ENCODE measurements around the gene MAP3K20.

MAP3K20 gene

DNA sequence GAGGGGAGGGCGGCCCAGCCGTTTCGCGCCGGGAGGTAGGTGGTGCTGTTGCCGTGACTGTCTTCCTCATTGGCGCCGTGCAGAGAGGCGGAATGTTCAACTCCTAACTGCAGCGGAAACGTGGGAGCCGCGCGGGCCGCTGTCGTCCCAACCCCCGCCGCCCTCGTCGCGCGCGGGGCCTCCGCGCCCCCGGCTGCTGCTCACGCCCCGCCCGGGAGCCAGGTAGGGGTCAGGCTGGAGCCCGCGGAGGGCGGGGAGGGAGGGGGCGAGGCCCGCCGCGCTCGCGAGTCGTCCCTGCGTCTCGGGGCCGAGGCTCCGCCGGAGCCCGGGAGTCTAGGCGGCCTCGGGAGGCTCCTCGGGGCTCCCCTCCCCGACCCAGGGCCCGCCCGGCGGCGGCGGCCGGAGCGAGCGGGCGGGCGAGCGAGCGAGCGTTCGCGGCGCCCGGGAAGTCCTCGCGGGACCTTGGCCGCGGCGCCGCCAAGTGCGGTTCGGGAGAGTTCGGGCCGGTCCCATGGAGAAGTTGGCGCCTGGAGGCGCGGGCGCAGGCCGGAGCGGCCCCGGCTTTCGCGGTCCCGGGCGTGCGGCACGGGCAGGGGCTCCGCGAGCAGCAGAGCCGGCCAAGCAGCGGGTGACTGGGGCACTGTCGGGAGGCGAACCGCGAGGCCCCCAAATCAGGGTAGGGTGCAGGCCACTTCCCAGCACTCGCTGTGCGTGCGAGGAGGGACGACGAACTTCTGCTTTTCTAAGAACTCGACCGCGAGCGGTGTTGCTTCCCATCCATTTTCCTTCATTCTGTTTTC, at the start of gene MAP3K20:
MAP3K20 (plus strand) TSS at position 66 of the 800 bp plus-strand sequence. CDS start 15,186 bp downstream, outside the sequence.
- Histone ChIP-seq H3K27me3 (peaks cover 43% of the 10 kb centered on the region), H3K4me1 (ENCODE audit: control insufficient read depth in 1 of 2, insufficient read depth in 1 of 2, low read depth in 1 of 2, low read length in 1 of 2) (peaks cover 13 to 17% of the 10 kb centered on the region in 2 experiments), H3K36me3 (no peaks in the 10 kb centered on the region), H3K4me3 (ENCODE audit: low read depth in 1 of 2, low read length in 1 of 2) (peak within 1 kb of the TSS; percentile 72 to 89), H3K27ac (peak within 1 kb of the TSS; percentile 18), H3K9me3 (no peaks in the 10 kb centered on the region)
- TF ChIP-seq, protein P1, sequence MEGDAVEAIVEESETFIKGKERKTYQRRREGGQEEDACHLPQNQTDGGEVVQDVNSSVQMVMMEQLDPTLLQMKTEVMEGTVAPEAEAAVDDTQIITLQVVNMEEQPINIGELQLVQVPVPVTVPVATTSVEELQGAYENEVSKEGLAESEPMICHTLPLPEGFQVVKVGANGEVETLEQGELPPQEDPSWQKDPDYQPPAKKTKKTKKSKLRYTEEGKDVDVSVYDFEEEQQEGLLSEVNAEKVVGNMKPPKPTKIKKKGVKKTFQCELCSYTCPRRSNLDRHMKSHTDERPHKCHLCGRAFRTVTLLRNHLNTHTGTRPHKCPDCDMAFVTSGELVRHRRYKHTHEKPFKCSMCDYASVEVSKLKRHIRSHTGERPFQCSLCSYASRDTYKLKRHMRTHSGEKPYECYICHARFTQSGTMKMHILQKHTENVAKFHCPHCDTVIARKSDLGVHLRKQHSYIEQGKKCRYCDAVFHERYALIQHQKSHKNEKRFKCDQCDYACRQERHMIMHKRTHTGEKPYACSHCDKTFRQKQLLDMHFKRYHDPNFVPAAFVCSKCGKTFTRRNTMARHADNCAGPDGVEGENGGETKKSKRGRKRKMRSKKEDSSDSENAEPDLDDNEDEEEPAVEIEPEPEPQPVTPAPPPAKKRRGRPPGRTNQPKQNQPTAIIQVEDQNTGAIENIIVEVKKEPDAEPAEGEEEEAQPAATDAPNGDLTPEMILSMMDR (IDR thresholded peaks at IDR 0.05), result peak; percentile 40

DNA sequence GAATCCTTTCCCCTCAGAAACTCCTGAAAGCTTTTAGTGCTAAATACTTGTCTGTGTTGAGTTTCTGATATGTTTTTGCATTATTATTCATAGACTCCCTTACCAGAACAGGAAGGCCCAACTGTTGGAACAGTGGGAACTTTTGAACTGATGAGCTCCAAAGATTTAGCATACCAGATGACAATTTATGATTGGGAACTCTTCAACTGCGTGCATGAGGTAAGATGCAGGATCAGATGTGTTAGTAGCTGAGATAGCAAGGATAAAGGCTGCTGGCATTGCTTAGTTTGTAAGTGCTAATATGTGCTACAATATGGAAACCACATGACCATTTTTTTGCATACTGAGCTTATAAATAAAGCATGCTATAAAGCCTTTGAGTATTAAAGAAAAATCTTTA, 49.2 kb upstream of the MAP3K20 start:
- Histone ChIP-seq H3K4me3 (ENCODE audit: low read depth in 1 of 2, low read length in 1 of 2) (no peak overlapping the region), H3K27me3 (peaks cover 4% of the 10 kb centered on the region), H3K4me1 (ENCODE audit: control insufficient read depth in 1 of 2, insufficient read depth in 1 of 2, low read depth in 1 of 2, low read length in 1 of 2) (no peaks in the 10 kb centered on the region), H3K9me3 (no peaks in the 10 kb centered on the region), H3K27ac (no peak overlapping the region), H3K36me3 (no peaks in the 10 kb centered on the region)
- TF ChIP-seq, protein P1 (IDR thresholded peaks at IDR 0.05), result no peak

DNA sequence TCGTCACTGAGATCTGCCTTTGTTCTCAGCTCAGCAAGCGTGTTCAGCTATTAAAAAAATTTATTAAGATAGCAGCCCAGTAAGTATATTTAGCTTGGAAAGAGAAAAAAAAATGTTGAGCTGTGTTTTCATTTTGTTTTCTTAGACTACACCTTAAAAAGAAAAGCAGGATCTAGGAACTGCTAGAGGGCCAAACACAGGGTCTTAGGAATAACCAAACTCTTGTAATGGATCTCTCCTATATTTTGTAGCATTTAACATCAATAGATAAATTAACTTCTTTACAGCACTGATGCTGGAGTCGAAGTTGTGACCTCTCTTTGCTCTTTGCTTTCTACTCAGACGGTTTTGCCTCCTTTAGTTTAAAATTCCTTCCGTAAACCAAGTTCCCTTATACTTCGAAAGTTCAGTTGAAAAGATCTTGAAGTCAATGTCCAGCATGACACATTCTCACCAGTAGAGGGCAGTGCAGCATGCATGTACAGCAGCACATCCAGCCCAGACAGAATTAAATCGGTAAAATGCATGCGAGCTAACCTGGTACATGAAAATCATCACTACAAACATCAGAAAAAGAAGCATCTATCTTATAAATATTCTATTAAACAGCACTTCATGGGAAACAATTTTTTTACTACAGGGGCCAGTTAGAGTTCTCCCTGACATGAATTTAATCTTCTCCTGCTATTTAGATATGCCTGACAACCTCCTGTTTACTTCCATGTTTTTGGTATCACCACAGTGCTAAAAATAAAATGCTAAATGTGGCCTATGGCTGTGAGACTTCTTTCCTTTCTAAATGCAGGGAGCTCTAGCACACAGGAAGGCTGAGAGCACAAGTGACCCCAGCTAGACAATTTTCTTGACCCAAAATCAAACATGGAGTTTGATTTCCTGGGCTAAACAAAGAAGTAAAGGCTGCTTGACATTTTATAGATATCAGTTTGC, 48.2 kb upstream of the MAP3K20 start:
- TF ChIP-seq, protein P1 (IDR thresholded peaks at IDR 0.05), result peak; percentile 81
- H3K4me3 ChIP-seq (ENCODE audit: low read depth in 1 of 2, low read length in 1 of 2), result no peak overlapping the region
- no peak overlapping the region for H3K27ac ChIP-seq

DNA sequence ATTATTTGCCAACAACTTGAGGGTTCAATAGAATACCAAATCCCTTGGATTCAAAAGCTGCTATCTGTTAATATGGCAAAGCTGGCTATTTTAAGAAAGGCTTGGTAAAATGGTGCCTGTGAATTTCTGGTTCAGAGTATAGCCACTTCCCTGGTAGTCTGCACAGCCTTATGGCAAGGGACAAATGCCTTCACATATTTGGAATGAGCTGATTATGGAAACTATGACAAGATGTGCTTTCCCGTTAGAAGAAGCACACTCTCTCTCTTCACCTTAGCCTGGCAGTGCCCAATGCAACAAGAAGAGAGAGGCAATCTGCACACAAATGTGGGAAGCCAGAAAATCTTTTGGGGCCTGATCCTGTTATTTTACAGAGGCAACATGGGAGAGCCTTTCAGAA, 47.5 kb upstream of the MAP3K20 start:
- no peak overlapping the region for H3K4me3 ChIP-seq (ENCODE audit: low read depth in 1 of 2, low read length in 1 of 2)
- no peaks in the 10 kb centered on the region for H3K9me3 ChIP-seq
- TF ChIP-seq, protein P1 (IDR thresholded peaks at IDR 0.05), result no peak
- H3K4me1 ChIP-seq (ENCODE audit: control insufficient read depth in 1 of 2, insufficient read depth in 1 of 2, low read depth in 1 of 2, low read length in 1 of 2), result no peaks in the 10 kb centered on the region
- no peaks in the 10 kb centered on the region for H3K36me3 ChIP-seq
- no peak overlapping the region for H3K27ac ChIP-seq
- H3K27me3 ChIP-seq, result peaks cover 3% of the 10 kb centered on the region

More for the DNA sequence above, 48.2 kb upstream of the MAP3K20 start:
- Histone ChIP-seq H3K9me3 (no peaks in the 10 kb centered on the region), H3K36me3 (no peaks in the 10 kb centered on the region), H3K27me3 (peaks cover 4% of the 10 kb centered on the region), H3K4me1 (ENCODE audit: control insufficient read depth in 1 of 2, insufficient read depth in 1 of 2, low read depth in 1 of 2, low read length in 1 of 2) (no peaks in the 10 kb centered on the region)

DNA sequence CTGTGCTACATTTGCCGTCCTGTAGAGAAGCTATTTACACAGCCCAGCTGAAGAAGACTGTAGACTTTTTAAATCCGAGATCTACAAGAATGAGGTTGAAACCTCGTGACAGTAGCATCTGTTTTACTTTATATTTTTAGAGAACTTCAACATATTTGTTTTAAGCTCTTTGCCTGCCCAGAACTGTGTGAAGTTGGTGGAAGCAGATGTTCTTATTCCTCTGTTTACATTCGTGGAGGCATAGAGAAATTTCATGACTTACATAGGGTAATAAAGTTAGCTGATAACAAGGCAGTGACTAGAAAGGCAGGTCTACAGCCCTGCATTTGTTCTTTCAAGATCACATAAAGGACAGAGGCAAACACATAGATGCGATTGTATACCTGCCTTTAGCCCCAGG, 47.0 kb upstream of the MAP3K20 start:
- H3K9me3 ChIP-seq, result no peaks in the 10 kb centered on the region
- TF ChIP-seq, protein P1 (IDR thresholded peaks at IDR 0.05), result no peak
- no peak overlapping the region for H3K27ac ChIP-seq
- no peaks in the 10 kb centered on the region for H3K36me3 ChIP-seq
- no peaks in the 10 kb centered on the region for H3K4me1 ChIP-seq (ENCODE audit: control insufficient read depth in 1 of 2, insufficient read depth in 1 of 2, low read depth in 1 of 2, low read length in 1 of 2)
- no peak overlapping the region for H3K4me3 ChIP-seq (ENCODE audit: low read depth in 1 of 2, low read length in 1 of 2)
- no peaks in the 10 kb centered on the region for H3K27me3 ChIP-seq

Measured in neutrophil (primary cell).